HepG2 (cell line): ENCODE data around the gene HAUS5. TPM values are rescaled to one million over a fixed set of nuclear protein-coding genes. Genes with fewer than 3 reads are reported as not detected.

Source experiments
- BRD4 ChIP-seq: sonication (generic); formaldehyde crosslinking; IDR thresholded peaks from 2 replicates; pipeline ENCODE4 v1.4.0; 2020; ENCODE audit warnings: missing genetic modification reagents
- SP5 ChIP-seq: IDR thresholded peaks from 2 replicates; pipeline ENCODE4 v1.6.1; 2016; ENCODE audit warnings: low read depth, borderline replicate concordance
- polyA plus RNA-seq, 8 experiments: library from polyadenylated mRNA; depleted of rRNA in 3 of 8; stranded (reverse) in 7 of 8; unstranded in 1 of 8; fragments of >200 nt; fragmentation: Illumina TruSeq in 4 of 8; extraction: Trizol in 4 of 8; gene quantifications; 2 replicates each; pipeline versions ENCODE4 v1.2.1 to v1.2.3, GENCODE V29; 2011 to 2016; ENCODE audit warnings: low read depth in 4 of 8, missing spikeins in 1 of 8, mixed read lengths in 1 of 8; ENCODE audit not compliant: insufficient read depth in 1 of 8
- total RNA-seq, 5 experiments: library from RNA; depleted of rRNA; stranded (reverse); fragments of >200 nt; fragmentation: Illumina TruSeq; extraction: Trizol; gene quantifications; 2 replicates each; pipeline ENCODE4 v1.2.3, GENCODE V29; 2016; ENCODE audit warnings: low read depth in 1 of 5
- TF ChIP-seq, protein P1 (sequence below): sonication (generic); formaldehyde crosslinking; IDR thresholded peaks from 2 replicates; pipeline ENCODE4 v1.4.0; 2020; ENCODE audit warnings: mild to moderate bottlenecking, missing genetic modification reagents

Gene HAUS5
- total and polyA plus RNA-seq, 2 of the 13 experiments (the other 11 are each of a cell fraction or from before 2014, with no cell fraction given): 10.3 to 17.7 TPM

DNA sequence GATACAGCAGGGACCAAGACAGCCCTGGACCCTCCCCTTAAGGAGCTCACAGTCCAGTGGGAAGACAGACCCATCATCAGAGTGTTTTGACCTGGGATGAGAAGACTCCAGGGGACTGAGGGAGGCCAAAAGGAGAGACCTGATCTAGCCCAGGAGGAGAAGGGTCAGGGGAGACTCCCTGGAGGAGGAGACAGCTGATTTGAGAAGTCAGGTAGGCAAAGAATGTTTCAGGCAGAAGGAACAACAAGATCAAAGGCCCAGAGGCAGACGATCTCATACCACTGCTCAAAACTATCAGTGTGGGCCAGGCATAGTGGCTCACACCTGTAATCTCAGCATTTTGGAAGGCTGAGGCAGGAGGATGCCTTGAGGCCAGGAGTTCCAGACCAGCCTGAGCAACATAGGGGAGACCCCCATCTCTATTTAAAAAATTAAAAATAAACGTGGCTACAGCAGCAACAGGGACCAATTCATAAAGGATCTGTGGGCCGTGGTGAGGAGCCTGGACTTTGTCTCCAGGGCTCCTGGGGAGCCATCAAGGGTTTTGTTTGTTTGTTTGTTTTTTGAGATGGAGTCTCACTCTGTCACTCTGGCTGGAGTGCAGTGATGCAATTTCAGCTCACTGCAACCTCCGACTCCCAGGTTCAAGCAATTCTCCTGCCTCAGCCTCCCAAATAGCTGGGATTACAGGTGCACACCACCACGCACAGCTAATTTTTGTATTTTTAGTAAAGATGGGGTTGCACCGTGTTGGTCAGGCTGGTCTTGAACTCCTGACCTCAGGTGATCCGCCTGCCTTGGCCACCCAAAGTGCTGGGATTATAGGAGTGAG, 33.4 kb downstream of the HAUS5 start (continued):
- TF ChIP-seq, protein P1, sequence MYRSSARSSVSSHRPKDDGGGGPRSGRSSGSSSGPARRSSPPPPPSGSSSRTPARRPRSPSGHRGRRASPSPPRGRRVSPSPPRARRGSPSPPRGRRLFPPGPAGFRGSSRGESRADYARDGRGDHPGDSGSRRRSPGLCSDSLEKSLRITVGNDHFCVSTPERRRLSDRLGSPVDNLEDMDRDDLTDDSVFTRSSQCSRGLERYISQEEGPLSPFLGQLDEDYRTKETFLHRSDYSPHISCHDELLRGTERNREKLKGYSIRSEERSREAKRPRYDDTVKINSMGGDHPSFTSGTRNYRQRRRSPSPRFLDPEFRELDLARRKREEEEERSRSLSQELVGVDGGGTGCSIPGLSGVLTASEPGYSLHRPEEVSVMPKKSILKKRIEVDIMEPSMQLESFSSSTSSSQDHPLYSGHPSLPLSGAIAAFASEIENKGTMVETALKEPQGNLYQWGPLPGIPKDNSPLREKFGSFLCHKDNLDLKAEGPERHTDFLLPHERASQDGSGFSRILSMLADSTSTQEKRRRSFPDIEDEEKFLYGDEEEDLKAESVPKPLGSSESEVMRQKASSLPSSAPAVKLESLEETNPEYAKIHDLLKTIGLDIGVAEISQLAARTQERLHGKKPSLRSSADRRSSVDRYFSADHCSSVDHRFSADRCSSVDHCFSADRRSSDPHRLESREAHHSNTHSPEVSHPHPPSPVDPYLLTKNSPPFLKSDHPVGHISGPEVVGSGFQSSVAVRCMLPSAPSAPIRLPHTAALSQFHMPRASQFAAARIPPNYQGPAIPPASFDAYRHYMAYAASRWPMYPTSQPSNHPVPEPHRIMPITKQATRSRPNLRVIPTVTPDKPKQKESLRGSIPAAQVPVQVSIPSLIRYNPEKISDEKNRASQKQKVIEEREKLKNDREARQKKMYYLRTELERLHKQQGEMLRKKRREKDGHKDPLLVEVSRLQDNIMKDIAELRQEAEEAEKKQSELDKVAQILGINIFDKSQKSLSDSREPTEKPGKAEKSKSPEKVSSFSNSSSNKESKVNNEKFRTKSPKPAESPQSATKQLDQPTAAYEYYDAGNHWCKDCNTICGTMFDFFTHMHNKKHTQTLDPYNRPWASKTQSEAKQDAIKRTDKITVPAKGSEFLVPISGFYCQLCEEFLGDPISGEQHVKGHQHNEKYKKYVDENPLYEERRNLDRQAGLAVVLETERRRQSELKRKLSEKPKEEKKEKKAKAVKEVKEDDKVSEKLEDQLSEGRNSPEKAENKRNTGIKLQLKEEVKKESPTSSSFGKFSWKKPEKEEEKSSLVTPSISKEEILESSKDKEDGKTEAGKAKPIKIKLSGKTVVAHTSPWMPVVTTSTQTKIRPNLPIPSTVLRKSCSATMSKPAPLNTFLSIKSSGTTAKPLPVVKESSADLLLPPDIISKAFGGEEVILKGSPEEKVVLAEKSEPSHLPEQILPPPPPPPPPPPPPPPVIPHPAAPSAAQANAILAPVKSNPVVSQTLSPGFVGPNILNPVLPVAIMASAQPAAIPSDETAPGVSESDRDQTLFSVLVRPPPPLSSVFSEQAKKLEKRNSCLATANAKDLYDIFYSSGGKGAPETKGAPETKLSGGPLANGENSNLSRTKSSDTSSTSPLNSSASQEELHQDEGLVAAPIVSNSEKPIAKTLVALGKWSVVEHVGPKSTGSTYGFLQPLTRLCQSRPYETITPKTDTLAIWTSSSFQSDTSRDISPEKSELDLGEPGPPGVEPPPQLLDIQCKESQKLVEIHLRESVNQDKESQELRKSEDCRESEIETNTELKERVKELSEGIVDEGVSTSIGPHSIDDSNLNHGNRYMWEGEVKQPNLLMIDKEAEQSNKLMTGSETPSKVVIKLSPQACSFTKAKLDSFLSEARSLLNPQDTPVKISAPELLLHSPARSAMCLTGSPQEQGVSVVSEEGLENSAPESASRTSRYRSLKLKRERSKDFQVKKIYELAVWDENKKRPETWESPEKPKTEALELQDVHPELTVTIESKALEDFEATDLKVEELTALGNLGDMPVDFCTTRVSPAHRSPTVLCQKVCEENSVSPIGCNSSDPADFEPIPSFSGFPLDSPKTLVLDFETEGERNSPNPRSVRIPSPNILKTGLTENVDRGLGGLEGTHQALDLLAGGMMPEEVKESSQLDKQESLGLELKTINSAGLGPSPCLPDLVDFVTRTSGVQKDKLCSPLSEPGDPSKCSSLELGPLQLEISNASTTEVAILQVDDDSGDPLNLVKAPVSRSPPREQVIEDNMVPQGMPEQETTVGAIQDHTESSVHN (CRISPR knock-in tag): no peak
- TF ChIP-seq BRD4 (CRISPR knock-in tag): no peak
- TF ChIP-seq SP5 (CRISPR knock-in tag): no peak
